HepG2 (cell line): ENCODE results near the gene UNC5CL.

Source experiments
- ATF1 ChIP-seq: IDR thresholded peaks from 2 replicates; pipeline ENCODE4 v1.6.1; 2016; ENCODE audit warnings: mild to moderate bottlenecking, control low read depth
- CHD2 ChIP-seq: IDR thresholded peaks from 2 replicates; pipeline ENCODE4 v1.6.1; 2011; ENCODE audit warnings: low read depth, low read length, improper control_type of control experiment
- CTCF ChIP-seq: sonication (generic); formaldehyde crosslinking; IDR thresholded peaks from 2 replicates; pipeline ENCODE4 v1.5.0; 2020; ENCODE audit warnings: mild to moderate bottlenecking, missing genetic modification reagents, moderate library complexity
- DPF2 ChIP-seq: sonication (generic); formaldehyde crosslinking; IDR thresholded peaks from 2 replicates; pipeline ENCODE4 v1.4.0; 2020; ENCODE audit warnings: mild to moderate bottlenecking, low read depth, missing genetic modification reagents, borderline replicate concordance
- HOXA5 ChIP-seq: sonication (generic); formaldehyde crosslinking; IDR thresholded peaks from 2 replicates; pipeline ENCODE4 v1.4.0; 2020; ENCODE audit warnings: missing genetic modification reagents
- KMT2A ChIP-seq: sonication (generic); formaldehyde crosslinking; IDR thresholded peaks from 2 replicates; pipeline ENCODE4 v1.4.0; 2020; ENCODE audit warnings: missing genetic modification reagents
- MXD4 ChIP-seq: IDR thresholded peaks from 2 replicates; pipeline ENCODE4 v1.6.1; 2016; ENCODE audit warnings: mild to moderate bottlenecking, missing biosample characterization, missing genetic modification reagents
- POLR2A ChIP-seq, 2 experiments: IDR thresholded peaks; 2 replicates each; pipeline ENCODE4 v1.6.1; 2011; ENCODE audit warnings: low read depth in 2 of 2, low read length in 2 of 2, mild to moderate bottlenecking in 1 of 2, moderate library complexity in 1 of 2; ENCODE audit not compliant: insufficient read depth in 1 of 2
- ZBTB1 ChIP-seq: sonication (generic); formaldehyde crosslinking; IDR thresholded peaks from 2 replicates; pipeline ENCODE4 v1.4.0; 2020; ENCODE audit warnings: missing genetic modification reagents, borderline replicate concordance
- ZKSCAN1 ChIP-seq: fragments of 150-350 bp; IDR thresholded peaks from 2 replicates; pipeline ENCODE4 v1.6.1; 2014; ENCODE audit warnings: low read length
- TF ChIP-seq, protein P1 (sequence below): sonication (generic); formaldehyde crosslinking; IDR thresholded peaks from 2 replicates; pipeline ENCODE4 v1.5.0; 2020; ENCODE audit warnings: missing genetic modification reagents
- TF ChIP-seq, protein P2 (sequence below): sonication (generic); formaldehyde crosslinking; IDR thresholded peaks from 2 replicates; pipeline ENCODE4 v1.4.0; 2020; ENCODE audit warnings: missing genetic modification reagents

DNA sequence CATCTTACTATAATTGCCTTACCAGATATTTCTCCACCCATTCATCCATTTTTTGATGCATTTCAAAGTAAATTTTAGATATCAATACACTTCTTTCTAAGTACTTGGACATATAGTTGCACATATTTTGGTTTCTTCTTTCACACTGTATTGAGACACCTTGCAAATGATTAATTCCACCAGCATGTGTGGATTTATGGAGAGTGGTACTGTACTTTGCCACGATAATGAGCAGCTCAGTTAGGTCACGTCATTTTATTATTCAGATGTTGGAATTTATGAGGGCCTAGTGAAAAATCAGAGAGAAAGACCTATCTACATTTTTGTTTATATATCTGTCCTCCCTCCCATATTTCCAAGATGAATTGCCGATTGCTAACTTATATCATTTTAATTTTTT lies 39.1 kb upstream of the UNC5CL start:
- TF ChIP-seq POLR2A (IDR thresholded peaks at IDR 0.05; ENCODE audit: insufficient read depth in 1 of 2, low read depth in 2 of 2, low read length in 2 of 2) (no peak), ZBTB1 (CRISPR knock-in tag) (no peak), CHD2 (no peak), HOXA5 (no peak), MXD4 (CRISPR knock-in tag) (no peak), DPF2 (no peak), ATF1 (no peak), KMT2A (no peak), ZKSCAN1 (no peak), CTCF (CRISPR knock-in tag) (no peak)
- TF ChIP-seq, protein P1, sequence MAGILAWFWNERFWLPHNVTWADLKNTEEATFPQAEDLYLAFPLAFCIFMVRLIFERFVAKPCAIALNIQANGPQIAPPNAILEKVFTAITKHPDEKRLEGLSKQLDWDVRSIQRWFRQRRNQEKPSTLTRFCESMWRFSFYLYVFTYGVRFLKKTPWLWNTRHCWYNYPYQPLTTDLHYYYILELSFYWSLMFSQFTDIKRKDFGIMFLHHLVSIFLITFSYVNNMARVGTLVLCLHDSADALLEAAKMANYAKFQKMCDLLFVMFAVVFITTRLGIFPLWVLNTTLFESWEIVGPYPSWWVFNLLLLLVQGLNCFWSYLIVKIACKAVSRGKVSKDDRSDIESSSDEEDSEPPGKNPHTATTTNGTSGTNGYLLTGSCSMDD (CRISPR knock-in tag): no peak
- TF ChIP-seq, protein P2, sequence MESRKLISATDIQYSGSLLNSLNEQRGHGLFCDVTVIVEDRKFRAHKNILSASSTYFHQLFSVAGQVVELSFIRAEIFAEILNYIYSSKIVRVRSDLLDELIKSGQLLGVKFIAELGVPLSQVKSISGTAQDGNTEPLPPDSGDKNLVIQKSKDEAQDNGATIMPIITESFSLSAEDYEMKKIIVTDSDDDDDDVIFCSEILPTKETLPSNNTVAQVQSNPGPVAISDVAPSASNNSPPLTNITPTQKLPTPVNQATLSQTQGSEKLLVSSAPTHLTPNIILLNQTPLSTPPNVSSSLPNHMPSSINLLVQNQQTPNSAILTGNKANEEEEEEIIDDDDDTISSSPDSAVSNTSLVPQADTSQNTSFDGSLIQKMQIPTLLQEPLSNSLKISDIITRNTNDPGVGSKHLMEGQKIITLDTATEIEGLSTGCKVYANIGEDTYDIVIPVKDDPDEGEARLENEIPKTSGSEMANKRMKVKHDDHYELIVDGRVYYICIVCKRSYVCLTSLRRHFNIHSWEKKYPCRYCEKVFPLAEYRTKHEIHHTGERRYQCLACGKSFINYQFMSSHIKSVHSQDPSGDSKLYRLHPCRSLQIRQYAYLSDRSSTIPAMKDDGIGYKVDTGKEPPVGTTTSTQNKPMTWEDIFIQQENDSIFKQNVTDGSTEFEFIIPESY: no peak
